ENCODE results near the gene CCDC102B.
"Not testable (repeated sequence)": the region's sequence is repeated elsewhere in the genome, so short reads cannot be mapped to it uniquely, and the experiment has no call there.

CCDC102B gene

DNA sequence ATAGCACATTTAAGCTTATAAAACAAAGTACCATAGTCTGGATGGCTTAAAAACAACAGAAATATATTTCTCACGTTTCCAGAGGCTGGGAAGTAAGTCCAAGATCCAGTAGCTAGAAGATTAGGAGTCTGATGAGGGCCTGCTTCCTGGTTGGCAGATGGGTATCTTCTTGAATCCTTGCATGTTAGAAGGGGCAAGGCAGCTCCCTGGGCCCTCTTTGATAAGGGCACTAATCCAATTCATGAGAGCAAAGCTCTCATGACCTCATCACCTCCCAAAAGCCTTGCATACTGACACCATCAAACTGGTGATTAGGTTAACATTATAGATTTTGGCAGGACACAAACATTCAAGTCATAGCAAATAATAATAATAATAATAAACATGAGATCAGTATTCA, 146.4 kb downstream of the CCDC102B start:
- intact Hi-C loops (cut with DNase I): no loop called here
- no peak for DNase-seq

DNA sequence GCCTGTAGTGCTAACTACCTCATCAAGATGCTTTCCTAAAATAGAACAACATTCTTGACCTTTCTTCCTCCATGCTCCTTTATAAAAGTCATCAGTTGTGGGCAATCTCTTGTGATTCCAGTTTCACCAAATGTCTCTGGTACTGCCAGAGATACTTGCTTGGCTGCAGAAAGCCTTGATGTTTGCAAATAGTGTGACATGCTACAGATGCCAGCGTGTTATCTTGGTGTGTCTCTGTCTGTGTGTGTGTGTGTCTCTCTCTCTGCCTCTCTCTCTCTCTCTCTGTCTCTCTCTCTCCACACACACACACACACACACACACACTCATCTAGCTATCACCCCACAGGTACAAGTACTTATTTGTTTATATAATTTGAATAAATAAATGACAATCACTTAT, 146.9 kb downstream of the CCDC102B start:
- intact Hi-C loops (cut with DNase I): no loop called here
- DNase-seq: no peak

DNA sequence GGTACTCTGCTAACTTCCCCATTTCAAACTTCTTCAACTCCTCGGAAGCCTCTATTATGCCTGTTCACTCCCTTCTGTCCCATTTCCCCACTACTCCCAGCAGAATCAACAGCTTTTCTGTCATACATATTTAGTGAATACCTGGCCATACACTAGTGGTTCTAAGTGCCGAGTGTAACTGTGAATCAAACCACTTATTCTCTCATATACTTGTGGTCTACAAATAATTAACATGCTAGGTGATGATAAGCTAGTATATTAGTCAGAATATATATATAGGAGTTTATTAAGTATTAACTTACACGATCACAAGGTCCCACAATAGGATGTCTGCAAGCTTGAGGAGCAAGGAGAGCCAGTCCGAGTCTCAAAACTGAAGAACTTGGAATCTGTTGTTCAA, 150.7 kb downstream of the CCDC102B start:
- intact Hi-C loops (cut with DNase I): no loop called here
- no peak for DNase-seq

DNA sequence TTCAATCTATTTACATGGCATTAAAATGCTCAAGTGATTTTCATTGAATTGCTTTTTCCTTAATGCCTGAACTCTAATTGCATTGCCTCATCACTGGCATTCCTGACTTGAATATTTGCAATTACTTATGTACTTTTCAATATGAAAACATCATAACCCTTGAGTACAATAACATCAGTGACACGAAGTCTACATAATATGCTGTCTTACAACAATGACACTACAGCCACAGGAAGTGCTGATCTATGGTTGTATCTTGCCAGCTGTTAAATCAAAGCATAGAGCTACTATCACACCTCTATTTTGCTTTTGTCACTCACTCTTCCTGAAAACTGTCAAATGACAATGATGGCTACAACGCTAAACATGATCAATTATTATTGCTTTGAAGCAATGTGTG, 156.9 kb downstream of the CCDC102B start:
- intact Hi-C loops (cut with DNase I): no loop called here
- DNase-seq: no peak

DNA sequence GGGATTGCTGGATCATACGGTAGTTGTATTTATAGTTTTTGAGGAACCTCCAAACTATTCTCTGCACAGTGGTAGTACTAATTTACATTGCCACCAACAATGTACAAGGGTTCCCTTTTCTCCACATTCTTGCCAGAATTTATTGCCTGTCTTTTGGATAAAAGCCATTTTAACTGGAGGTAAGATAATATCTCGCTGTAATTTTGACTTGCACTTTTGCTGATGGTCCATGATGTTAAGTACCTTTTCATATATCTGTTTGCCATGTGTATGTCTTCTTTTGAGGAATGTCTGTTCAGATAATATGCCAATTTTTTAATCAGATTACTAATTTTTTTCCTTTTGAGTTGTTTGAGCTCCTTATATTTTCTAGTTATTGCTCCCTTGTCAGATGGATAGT, 158.8 kb downstream of the CCDC102B start:
- no peak for DNase-seq
- intact Hi-C loops (cut with DNase I): no loop called here

DNA sequence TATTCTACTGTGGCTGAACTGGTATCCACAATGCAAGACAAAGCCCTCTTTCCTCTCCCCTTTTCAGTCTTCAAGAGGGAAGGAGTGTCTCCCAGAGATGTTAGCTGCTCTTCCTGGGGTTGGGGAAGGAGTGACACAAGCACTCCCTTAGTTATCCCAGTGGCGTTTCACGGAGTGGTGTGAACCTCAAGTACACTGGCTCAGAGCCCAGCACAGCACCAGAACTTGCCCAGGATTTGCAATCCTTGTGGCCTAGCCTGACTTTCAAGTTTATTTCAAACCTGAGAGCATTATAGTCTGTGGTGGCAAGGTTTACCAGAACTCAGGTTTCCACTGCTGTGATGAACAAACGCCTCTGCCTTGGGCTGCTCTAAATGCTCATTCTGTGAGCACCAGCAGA, 162.5 kb downstream of the CCDC102B start:
- intact Hi-C loops (cut with DNase I): no loop called here
- DNase-seq: no peak

DNA sequence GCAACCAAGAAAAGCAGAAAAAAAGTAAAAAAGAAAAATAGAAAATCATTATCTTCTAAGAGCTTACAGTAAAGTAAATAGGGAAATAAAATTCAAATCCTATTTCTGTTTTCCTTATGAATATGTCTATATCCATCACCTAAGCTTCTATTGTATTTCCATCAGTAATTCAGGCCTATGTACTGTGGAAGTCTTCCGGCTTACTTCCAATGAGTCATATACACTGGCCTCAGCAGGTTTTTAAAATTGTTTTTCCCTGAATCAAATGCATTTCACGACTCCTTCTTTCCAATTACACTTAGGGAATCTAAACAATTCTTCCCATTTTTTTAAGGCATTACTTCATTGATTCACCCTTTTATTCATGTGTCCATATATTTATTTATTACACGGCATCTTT, 164.7 kb downstream of the CCDC102B start:
- no peak for DNase-seq
- intact Hi-C loops (cut with DNase I): no loop called here

DNA sequence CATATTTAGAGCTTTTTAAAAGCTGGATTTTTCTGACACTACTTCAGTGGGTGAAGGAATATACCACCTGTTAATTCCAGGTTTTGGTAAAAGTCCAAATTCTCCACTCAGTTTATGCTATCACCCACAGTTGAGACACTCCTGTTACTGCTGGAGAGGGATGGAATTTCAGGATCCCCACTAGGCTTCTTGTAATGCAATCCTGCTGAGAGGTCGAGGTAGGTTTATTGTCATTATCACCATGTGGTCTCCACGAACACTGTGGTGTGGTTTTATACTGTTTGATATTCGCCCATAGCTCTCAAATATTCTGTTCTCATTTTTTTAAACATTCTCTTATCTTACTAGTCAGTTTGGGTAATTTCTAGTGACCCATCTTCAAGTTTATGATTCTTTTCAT, 167.9 kb downstream of the CCDC102B start:
- no peak for DNase-seq
- intact Hi-C loops (cut with DNase I): no loop called here

DNA sequence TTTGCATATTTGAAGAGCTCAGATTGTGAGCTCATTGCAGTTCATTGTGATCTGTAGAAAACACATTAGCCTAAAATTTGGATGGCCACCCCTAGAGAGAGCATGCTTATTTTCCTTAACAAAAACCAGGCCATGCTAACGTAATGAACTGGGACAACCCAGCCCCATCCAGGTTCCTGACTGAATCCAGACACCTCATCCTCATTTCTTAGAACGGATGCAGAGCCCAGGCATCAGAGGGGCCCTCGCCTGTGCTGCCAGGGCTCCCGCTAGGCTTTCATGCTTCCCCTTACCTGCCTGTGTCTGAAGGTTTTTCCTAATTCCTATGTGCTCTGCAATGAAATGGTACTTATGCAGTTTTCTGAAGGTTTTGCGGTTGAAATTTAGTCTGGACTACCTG, 171.1 kb downstream of the CCDC102B start:
- intact Hi-C loops (cut with DNase I): no loop called here
- no peak for DNase-seq

DNA sequence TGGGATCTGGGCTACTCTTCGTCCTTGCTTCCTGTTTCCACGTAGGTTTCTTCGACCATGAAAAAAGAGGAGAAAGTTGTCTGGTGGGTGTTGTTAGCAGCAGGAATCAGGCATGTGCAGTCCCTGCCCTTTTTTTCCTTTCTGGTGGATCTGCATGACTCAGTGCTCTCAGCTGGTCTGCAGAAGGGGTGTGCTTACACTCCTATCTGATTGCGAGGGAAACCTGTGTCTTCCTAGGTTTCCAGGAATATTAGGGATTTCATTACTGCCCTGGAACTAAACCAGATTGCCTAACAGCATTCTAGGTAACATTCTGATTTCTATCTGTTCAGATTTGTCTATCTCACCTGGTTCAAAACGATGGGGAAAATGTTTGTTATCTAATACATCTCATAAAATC, 174.3 kb downstream of the CCDC102B start:
- DNase-seq: no peak
- intact Hi-C loops (cut with DNase I): no loop called here

DNA sequence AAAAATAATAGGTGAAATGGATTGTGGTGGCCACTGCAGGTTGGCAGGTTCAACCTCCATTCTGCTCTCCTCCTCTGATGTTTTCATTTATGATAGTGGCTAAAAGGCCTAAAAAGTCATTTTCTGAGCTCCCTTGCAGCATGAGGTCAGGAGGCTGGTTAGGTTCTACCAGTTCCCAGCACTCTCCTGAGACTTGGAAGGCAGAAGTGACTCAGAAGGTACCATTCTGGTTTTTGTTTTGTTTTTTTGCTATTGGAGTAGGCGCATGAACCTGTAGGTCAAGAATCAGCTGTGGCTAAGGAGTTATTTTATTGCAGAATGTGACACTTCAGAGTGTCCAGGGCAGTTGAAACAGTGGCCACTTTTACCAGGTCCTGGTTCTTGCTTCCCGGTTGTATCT, 181.9 kb downstream of the CCDC102B start:
- intact Hi-C loops (cut with DNase I): no loop called here
- no peak for DNase-seq

DNA sequence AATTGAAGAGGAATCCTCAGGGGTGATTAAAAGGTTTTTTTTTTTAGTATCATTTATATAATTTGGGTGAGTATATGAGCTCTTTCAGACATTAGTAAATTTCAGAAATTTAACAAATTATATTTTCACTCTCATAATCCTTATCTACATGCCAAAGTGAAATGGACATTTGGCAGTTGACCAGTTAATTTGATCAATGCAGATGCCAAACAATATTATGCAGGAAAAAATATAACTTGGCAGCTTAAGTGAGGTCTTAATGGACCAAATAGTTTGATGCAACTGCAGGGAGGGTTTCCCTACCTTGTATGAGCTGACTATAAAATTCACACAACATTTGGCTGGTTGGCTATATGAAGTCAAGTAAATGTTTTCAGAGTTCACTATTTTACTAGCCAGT, 185.2 kb downstream of the CCDC102B start:
- intact Hi-C loops (cut with DNase I): no loop called here
- DNase-seq: no peak

DNA sequence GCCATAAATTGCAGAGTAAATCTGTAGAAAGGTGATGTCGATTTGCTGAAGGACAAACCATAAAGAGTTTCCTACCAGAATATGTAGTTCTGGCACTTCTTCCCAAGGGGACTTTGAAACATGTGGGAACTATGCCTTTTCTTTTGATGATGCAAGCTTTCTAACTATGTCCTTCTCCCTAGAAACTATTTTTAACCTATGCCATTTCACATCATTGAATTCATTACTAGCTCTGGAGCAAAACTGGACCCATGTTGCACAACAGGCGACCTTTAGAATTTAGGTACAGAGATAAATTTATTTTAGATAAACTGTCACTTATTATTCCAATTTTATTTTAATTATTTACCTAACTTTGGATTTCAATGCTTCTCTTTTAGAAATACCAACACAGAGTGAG, 186.5 kb downstream of the CCDC102B start:
- intact Hi-C loops (cut with DNase I): no loop called here
- no peak for DNase-seq

DNA sequence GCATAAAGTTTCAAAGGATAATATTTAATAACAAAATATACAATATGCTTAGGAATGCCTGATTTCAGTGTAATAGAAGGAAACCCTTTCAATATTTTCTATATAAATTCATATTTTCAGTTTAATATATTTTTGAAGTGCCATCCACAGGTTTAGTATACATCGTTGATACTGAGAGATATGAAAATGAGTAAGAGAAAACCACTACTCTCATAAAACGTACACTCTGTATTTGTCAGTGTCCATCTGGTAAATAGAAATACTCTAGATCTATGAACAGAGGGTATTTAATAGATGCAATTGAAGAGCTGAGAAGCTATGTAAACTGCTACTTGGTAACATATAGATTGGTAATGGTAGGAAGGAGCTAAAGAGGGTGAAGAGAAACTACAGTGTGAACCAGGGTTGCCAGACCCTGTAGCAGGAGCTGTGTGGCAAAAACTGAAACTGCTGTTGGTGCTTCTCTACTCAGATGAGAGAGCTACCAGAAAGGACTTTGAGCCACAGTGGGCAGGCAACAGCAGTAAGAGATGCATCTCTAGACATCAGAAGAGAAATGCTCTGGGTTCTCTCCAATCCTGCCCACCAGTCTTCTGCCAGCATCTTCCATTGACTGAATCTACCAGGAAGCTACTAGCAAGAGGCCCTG, 187.4 kb downstream of the CCDC102B start:
- DNase-seq: no peak
- intact Hi-C loops (cut with DNase I): no loop called here

DNA sequence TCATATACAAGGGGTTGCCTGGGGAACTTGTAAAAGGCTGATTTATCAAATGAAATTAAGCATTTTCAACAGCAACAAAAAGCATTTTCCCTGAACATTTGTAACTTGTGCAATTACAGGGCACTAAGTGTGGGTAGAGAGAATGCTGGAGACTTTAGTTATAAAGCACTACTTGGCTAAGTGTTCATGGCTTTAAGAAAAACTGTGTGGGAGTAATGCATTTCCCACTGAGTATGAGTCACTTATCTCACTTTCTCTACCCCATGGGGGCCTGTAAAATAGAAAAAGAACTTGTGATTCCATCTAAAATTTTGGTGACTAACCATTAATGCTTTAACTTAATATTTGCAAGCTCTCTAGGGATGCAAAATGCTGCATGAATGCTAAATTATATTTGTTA, 193.4 kb downstream of the CCDC102B start:
- DNase-seq: peak in 2 of 42 donors; percentile 19 to 23
- intact Hi-C loops (cut with DNase I): no loop called here

DNA sequence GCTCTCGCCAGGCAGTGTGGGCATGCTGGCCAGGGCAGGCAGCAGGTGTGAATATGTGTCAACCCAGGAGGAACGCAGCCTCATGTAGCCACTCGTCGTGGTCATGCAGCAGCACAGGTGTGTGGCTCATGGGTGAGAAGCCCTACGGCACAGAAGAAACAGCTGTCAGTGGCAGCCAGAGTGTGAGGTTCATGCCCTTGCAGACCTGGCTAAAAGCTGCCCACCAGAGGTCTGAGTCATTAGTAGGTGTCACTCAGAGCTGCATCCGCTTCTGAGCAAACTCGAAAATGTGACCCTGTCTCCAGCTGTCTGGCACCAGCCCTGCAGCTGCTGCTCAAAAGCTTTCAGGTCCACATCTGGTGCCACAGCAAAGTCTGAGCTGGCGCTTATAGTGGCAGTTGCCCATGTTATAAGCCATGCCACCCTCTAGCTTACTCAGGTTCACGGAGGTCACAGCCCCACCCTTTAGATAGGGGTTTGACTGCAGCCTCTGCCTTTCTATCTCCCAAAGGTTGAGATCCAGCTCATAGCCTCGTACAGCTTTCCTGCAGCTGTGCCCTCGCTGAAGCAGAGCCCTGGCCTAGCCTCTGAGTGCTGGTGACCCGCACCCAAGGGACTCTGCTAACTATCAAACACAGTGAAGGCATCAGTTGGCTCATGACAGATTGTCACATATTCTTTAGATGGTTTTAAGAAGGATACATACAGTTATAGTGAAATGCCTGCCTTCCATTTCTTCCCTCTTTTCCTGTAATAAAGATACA, 195.0 kb downstream of the CCDC102B start:
- no peak for DNase-seq
- intact Hi-C loops (cut with DNase I): no loop called here

DNA sequence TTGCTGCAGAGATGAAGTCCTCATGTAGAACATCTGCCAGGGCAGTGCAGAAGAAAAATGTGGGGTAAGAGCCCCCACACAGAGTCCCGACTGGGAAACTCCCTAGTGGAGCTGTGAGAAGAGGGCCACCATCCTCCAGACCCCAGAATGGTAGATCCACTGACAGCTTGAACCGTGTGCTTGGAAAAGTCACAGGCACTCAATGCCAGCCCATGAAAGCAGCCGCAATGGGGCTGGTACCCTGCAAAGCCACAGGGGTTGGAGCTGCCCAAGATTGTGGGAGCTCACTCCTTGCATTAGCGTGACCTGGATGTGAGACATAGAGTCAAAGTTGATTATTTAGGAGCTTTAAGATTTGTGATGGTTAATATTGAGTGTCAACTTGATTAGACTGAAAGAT, 197.8 kb downstream of the CCDC102B start:
- no peak for DNase-seq
- intact Hi-C loops (cut with DNase I): no loop called here

DNA sequence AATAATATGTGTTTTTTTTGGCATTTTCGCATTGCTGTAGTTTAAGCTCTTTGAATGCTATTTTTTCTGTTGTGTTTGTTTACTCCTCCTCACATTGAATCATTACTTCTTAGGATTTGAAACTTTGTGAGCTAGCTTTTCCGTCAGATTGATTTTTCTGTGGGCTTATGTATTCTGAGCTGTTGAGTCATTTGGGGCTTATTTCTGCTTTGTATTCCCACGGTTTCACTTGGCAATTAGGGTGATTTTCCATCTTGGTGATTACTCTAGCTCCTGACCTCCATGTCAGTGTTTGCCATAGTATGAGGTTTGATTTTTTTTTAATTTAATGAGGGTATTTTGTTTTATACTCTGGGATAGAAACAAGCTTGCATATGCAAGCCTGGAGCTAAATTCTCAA, 200.0 kb downstream of the CCDC102B start:
- intact Hi-C loops (cut with DNase I): no loop called here
- no peak for DNase-seq

DNA sequence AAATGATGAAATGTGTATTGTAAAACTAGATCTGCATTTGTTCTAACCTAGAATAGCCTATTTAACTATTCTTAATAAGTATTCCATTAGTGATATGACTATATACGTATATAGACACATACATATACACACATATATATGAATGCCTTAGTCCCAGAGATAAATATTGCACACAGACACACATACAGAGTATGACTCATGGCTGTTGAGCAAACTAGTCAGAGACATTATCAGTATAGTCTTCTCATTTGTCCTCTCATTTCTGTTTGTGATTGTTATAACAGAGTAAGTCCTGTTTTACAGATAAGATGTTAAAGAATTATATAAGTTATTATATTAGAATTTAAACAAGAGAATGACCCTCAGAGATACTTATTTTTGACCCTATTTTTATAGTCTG, 202.5 kb downstream of the CCDC102B start:
- DNase-seq: no peak
- intact Hi-C loops (cut with DNase I): no loop called here

DNA sequence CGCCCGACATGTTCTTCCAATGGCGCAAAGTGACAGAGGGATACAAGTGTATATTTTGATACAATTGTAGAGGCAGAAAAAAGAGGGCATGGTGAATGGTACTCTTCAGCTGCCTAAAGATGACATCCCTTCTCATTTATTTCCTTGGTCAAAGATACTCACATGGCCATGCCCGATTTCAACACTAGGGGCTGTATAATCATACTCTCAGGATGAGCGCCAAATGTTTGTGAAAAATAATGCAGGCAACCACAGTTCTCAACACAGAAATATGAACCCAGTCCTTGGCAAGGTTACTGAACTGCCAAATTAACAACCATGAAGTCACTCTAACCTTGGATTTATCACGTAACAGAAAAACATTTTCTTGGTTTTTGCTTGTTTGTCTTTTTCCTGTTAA, 204.4 kb downstream of the CCDC102B start:
- DNase-seq: no peak
- intact Hi-C loops (cut with DNase I): no loop called here

DNA sequence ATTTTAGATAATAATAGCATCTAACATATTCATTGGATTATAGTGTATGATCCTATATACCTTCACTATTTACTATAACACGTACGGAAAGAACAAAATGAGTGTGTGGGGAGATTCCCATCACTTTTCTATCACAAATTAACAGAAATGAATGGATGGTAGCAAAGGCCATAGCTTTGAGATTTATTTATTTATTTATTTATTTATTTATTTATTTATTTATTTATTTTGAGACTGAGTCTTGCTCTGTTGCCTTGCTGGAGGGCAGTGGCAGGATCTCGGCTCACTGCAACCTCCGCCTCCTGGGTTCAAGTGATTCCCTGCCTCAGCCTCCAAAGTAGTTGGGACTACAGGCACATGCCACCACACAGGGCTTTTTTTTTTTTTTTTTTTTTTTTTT, 208.3 kb downstream of the CCDC102B start:
- DNase-seq; intact Hi-C loops (cut with DNase I): not testable (repeated sequence)
